Mesenchymal stem cell (in vitro differentiated cells and primary cell): Measurements from ENCODE around the gene NBPF4.

Experiments
- DNase-seq: peaks from one replicate; pipeline ENCODE4 v3.0.0-alpha.2; 2013
- H2AFZ ChIP-seq: one replicate; pipeline ENCODE4 v1.6.1; 2013; ENCODE audit warnings: low read depth, mild to moderate bottlenecking, control low read depth, inconsistent platforms, low read length, moderate library complexity
- H2AK5ac ChIP-seq: 2 replicates; pipeline ENCODE4 v1.6.1; 2013; ENCODE audit warnings: low read length, moderate library complexity, mild to moderate bottlenecking, inconsistent platforms; ENCODE audit not compliant: severe bottlenecking
- H2BK120ac ChIP-seq: one replicate; pipeline ENCODE4 v1.6.1; 2013; ENCODE audit warnings: low read depth, mild to moderate bottlenecking, inconsistent platforms, low read length, moderate library complexity
- H2BK12ac ChIP-seq, 2 experiments: one replicate each; pipeline ENCODE4 v1.6.1; 2013; ENCODE audit warnings: inconsistent platforms in 2 of 2, low read length in 2 of 2, mild to moderate bottlenecking in 2 of 2, moderate library complexity in 2 of 2, control low read depth in 1 of 2
- H2BK15ac ChIP-seq: one replicate; pipeline ENCODE4 v1.6.1; 2013; ENCODE audit warnings: mild to moderate bottlenecking, low read depth, inconsistent platforms; ENCODE audit not compliant: poor library complexity, severe bottlenecking
- H2BK5ac ChIP-seq: 2 replicates; pipeline ENCODE4 v1.6.1; 2013; ENCODE audit warnings: low read depth, mild to moderate bottlenecking, low read length, control low read depth, inconsistent platforms; ENCODE audit not compliant: poor library complexity, severe bottlenecking
- H3K14ac ChIP-seq, 2 experiments: one replicate each; pipeline ENCODE4 v1.6.1; 2013; ENCODE audit warnings: inconsistent platforms in 2 of 2, low read length in 2 of 2, control low read depth in 1 of 2, mild to moderate bottlenecking in 1 of 2, moderate library complexity in 1 of 2
- H3K18ac ChIP-seq, 2 experiments: one replicate each; pipeline ENCODE4 v1.6.1; 2013; ENCODE audit warnings: inconsistent platforms in 2 of 2, low read length in 2 of 2, control low read depth in 1 of 2, low read depth in 1 of 2, mild to moderate bottlenecking in 1 of 2
- H3K23ac ChIP-seq, 2 experiments: one replicate each; pipeline ENCODE4 v1.6.1; 2013; ENCODE audit warnings: inconsistent platforms in 2 of 2, low read length in 2 of 2, mild to moderate bottlenecking in 2 of 2, moderate library complexity in 2 of 2, control low read depth in 1 of 2
- H3K27ac ChIP-seq: 2 replicates; pipeline ENCODE4 v1.5.1; 2013; ENCODE audit warnings: mild to moderate bottlenecking, moderate library complexity, low read length, control low read depth, inconsistent platforms; ENCODE audit not compliant: poor library complexity, severe bottlenecking
- H3K27me3 ChIP-seq, 2 experiments: 2 replicates each; pipeline versions ENCODE4 v1.6.1 to v1.7.0; 2013; ENCODE audit warnings: low read length in 2 of 2, mild to moderate bottlenecking in 2 of 2, moderate library complexity in 2 of 2, control low read depth in 1 of 2, inconsistent platforms in 1 of 2; ENCODE audit not compliant: control insufficient read depth in 1 of 2, insufficient read depth in 1 of 2
- H3K36me3 ChIP-seq, 2 experiments: 2 replicates each; pipeline versions ENCODE4 v1.6.1 to v1.7.0; 2013; ENCODE audit warnings: low read length in 2 of 2, control low read depth in 1 of 2, inconsistent platforms in 1 of 2, low read depth in 1 of 2, mild to moderate bottlenecking in 1 of 2; ENCODE audit not compliant: insufficient read depth in 2 of 2, control insufficient read depth in 1 of 2
- H3K4ac ChIP-seq, 2 experiments: one replicate each; pipeline ENCODE4 v1.6.1; 2013; ENCODE audit warnings: inconsistent platforms in 2 of 2, low read length in 2 of 2, mild to moderate bottlenecking in 2 of 2, moderate library complexity in 2 of 2, control low read depth in 1 of 2, low read depth in 1 of 2
- H3K4me1 ChIP-seq: 2 replicates; pipeline ENCODE4 v1.6.1; 2013; ENCODE audit warnings: low read depth, low read length, control low read depth; ENCODE audit not compliant: control insufficient read depth, insufficient read depth
- H3K4me2 ChIP-seq: 2 replicates; pipeline ENCODE4 v1.6.1; 2013; ENCODE audit warnings: low read length, mild to moderate bottlenecking, inconsistent platforms; ENCODE audit not compliant: poor library complexity, severe bottlenecking
- H3K4me3 ChIP-seq, 2 experiments: 2 replicates each; pipeline versions ENCODE4 v1.5.1 to v1.7.0; 2013; ENCODE audit warnings: low read length in 2 of 2, mild to moderate bottlenecking in 2 of 2, control low read depth in 1 of 2, low read depth in 1 of 2; ENCODE audit not compliant: insufficient read depth in 1 of 2
- H3K79me1 ChIP-seq: replicated peaks from 2 replicates; pipeline ENCODE4 v1.6.1; 2013; ENCODE audit warnings: mild to moderate bottlenecking, control low read depth, low read length, inconsistent platforms; ENCODE audit not compliant: poor library complexity, severe bottlenecking
- H3K9ac ChIP-seq: 2 replicates; pipeline ENCODE4 v1.7.0; 2013; ENCODE audit warnings: mild to moderate bottlenecking, low read length, moderate library complexity
- H3K9me3 ChIP-seq: 2 replicates; pipeline ENCODE4 v1.7.0; 2013; ENCODE audit warnings: mild to moderate bottlenecking, low read length; ENCODE audit not compliant: control insufficient read depth
- H4K8ac ChIP-seq: one replicate; pipeline ENCODE4 v1.6.1; 2013; ENCODE audit warnings: inconsistent platforms, mild to moderate bottlenecking, low read length, moderate library complexity
- H4K91ac ChIP-seq: one replicate; pipeline ENCODE4 v1.6.1; 2013; ENCODE audit warnings: mild to moderate bottlenecking, low read length, inconsistent platforms
- WGBS: methylation state at CpG from one replicate; pipeline ENCODE4 v1.1.7; 2013; ENCODE audit warnings: mixed read lengths; 5-methylcytosine and 5-hydroxymethylcytosine counted together

NBPF4 gene

DNA sequence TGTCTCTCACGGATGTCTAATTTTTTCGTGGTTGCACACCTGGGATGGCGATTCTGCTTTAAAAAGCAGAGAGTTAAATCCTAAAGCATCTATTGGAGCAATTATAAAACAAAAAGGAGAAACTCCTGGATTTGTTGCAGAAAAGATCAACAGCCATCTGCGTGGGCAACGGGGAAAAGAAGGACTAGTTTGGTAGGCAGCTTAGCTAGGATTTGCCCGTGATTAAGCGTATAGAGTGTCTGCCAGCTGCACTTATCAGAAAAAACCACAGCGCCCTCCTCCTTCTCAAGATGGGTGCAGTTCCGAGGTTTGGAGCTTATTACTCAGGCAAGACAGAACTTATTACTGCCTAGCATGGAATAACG, 43.2 kb downstream of the NBPF4 start:
- H3K27ac ChIP-seq, result peak overlapping the region; percentile 94
- H3K27me3 ChIP-seq, result no peaks in the 10 kb centered on the region
- peak overlapping the region; percentile 95 for H3K18ac ChIP-seq
- no peak overlapping the region for H3K23ac ChIP-seq
- H3K9me3 ChIP-seq, result peaks cover under 1% of the 10 kb centered on the region
- H3K4me2 ChIP-seq, result peak overlapping the region; percentile 86
- peak overlapping the region; percentile 90 for H4K8ac ChIP-seq
- peaks cover 5 to 23% of the 10 kb centered on the region in 2 experiments for H3K36me3 ChIP-seq
- peak; percentile 65 for DNase-seq
- H4K91ac ChIP-seq, result no peak overlapping the region
- no peak overlapping the region for H2BK15ac ChIP-seq
- 7% methylated on average over 10 of the region's 10 CpGs for WGBS
- H2AK5ac ChIP-seq, result no peak overlapping the region
- H2BK12ac ChIP-seq, result no peak overlapping the region
- H3K9ac ChIP-seq, result peak overlapping the region; percentile 96
- peak overlapping the region; percentile 8 to 58 for H3K4ac ChIP-seq
- H3K14ac ChIP-seq, result no peak overlapping the region
- peak overlapping the region; percentile 56 for H2BK120ac ChIP-seq
- peaks cover 2% of the 10 kb centered on the region for H3K79me1 ChIP-seq
- peak overlapping the region; percentile 84 to 87 for H3K4me3 ChIP-seq
- H2BK5ac ChIP-seq, result no peak overlapping the region
- H3K4me1 ChIP-seq, result peaks cover 6% of the 10 kb centered on the region
- H2AFZ ChIP-seq, result no peak overlapping the region

DNA sequence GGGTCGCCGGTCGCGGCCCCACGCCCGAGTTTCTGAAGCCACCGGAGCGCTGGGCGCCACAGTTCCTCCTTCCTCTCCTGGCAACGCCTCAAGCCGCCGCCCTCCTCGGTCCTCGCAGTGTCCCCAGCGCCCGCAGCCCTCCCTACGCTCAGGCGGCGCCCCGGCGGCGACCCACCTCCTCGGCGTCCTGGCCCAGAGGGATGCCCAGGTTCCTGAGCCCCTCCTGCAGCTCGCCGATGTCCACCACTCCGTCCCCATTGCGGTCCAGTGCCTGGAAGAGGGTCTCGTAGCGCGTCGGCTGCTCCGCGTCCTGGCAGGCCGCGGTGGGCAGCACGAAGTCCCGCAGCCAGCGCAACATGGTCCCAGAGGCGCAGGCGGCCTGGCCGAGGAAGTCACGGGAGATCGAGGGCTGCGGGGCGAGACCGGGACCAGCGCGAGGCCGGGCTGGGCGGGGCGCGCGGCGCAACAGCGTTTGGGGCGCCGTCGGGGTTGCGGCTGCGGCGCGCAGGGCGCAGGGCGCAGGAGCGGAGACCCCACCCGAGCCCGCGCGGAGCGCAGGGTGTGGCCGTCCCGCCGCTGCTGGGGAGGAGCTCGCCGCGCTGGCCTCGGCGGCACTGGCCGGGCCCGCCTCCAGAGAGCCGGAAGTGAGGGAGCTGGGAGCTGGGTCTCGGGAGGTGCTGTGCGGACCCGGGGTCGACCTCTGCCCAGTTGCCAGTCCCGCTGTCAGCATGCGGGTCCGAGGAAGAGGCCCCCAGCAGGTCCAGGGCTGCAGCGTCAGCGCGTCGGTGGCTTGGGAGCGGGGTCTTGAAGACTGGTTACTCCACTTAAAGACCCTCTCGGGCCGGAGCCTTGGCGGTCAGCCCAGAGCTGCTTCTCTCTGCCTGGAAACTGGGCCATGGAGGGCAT, 43.8 kb downstream of the NBPF4 start, which contains the start of gene SLC25A24:
Gene SLC25A24, minus strand, starts transcription at position 563 of the 906 bp plus-strand sequence. Its CDS starts 205 bp downstream, at position 358.
- peak within 1 kb of the TSS; percentile 84 to 87 for H3K4me3 ChIP-seq
- H3K36me3 ChIP-seq, result peaks cover 6 to 29% of the 10 kb centered on the region in 2 experiments
- H3K79me1 ChIP-seq, result peaks cover 2% of the 10 kb centered on the region
- H2AK5ac ChIP-seq, result peak within 1 kb of the TSS; percentile 6
- H2AFZ ChIP-seq, result peak within 1 kb of the TSS; percentile 88
- peak within 1 kb of the TSS; percentile 86 for H2BK15ac ChIP-seq
- H3K27me3 ChIP-seq, result no peaks in the 10 kb centered on the region
- peak within 1 kb of the TSS; percentile 94 for H3K27ac ChIP-seq
- DNase-seq, result peak; percentile 79
- H2BK12ac ChIP-seq, result peak within 1 kb of the TSS in 1 of 2 experiments; percentile 15
- H2BK5ac ChIP-seq, result peak within 1 kb of the TSS; percentile 2
- peak within 1 kb of the TSS; percentile 90 for H4K8ac ChIP-seq
- under 1% methylated on average over 73 of the region's 97 CpGs for WGBS
- H3K4me2 ChIP-seq, result peak within 1 kb of the TSS; percentile 86
- H3K4ac ChIP-seq, result peak within 1 kb of the TSS; percentile 58 to 83
- H3K14ac ChIP-seq, result peak within 1 kb of the TSS in 1 of 2 experiments; percentile 99
- peaks cover 6% of the 10 kb centered on the region for H3K4me1 ChIP-seq
- H4K91ac ChIP-seq, result peak within 1 kb of the TSS; percentile 90
- H3K23ac ChIP-seq, result peak within 1 kb of the TSS in 1 of 2 experiments; percentile 94
- peaks cover 4% of the 10 kb centered on the region for H3K9me3 ChIP-seq
- H3K9ac ChIP-seq, result peak within 1 kb of the TSS; percentile 96
- peak within 1 kb of the TSS; percentile 90 for H2BK120ac ChIP-seq
- peak within 1 kb of the TSS; percentile 95 to 99 for H3K18ac ChIP-seq

DNA sequence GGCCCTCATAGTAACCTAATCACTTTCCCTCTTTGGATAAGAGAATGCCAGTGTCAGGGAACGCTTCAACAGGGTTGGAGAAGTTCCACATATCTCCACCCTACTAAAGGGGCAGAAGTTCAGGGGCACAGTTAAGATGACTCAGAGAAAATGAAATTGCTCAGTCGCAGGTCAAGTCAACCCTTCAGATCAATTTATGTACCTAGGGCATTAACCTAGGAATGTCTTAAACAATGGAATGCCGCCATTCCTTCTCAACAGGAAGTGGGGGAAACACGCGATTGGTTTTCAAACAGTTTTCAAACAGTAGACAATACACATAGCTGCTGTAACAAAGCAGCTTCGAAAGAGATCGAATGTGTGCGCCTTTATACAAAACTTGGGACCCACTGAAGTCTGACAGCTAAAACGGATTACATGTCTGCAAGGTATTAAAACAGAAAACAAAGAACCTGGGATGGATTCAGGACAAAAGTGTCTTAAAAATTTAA, 44.6 kb downstream of the NBPF4 start:
- no peaks in the 10 kb centered on the region for H3K27me3 ChIP-seq
- no peak overlapping the region for H3K23ac ChIP-seq
- peaks cover 4% of the 10 kb centered on the region for H3K9me3 ChIP-seq
- H2BK15ac ChIP-seq, result no peak overlapping the region
- H3K18ac ChIP-seq, result peak overlapping the region; percentile 40 to 93
- H2BK120ac ChIP-seq, result peak overlapping the region; percentile 90
- H2AFZ ChIP-seq, result peak overlapping the region; percentile 14
- H3K27ac ChIP-seq, result peak overlapping the region; percentile 78
- H2AK5ac ChIP-seq, result no peak overlapping the region
- H3K4me2 ChIP-seq, result peak overlapping the region; percentile 69
- H3K4me3 ChIP-seq, result peak overlapping the region; percentile 84 to 87
- peak overlapping the region in 1 of 2 experiments; percentile 48 for H3K14ac ChIP-seq
- H3K36me3 ChIP-seq, result peaks cover 6 to 37% of the 10 kb centered on the region in 2 experiments
- H2BK5ac ChIP-seq, result peak overlapping the region; percentile 2
- H3K79me1 ChIP-seq, result peaks cover 2% of the 10 kb centered on the region
- no peak overlapping the region for H2BK12ac ChIP-seq
- peak overlapping the region; percentile 96 for H3K9ac ChIP-seq
- WGBS, result under 1% methylated on average over 9 of the region's 9 CpGs
- H3K4me1 ChIP-seq, result peaks cover 6% of the 10 kb centered on the region
- peak overlapping the region in 1 of 2 experiments; percentile 83 for H3K4ac ChIP-seq
- peak; percentile 52 for DNase-seq
- no peak overlapping the region for H4K8ac ChIP-seq
- no peak overlapping the region for H4K91ac ChIP-seq

DNA sequence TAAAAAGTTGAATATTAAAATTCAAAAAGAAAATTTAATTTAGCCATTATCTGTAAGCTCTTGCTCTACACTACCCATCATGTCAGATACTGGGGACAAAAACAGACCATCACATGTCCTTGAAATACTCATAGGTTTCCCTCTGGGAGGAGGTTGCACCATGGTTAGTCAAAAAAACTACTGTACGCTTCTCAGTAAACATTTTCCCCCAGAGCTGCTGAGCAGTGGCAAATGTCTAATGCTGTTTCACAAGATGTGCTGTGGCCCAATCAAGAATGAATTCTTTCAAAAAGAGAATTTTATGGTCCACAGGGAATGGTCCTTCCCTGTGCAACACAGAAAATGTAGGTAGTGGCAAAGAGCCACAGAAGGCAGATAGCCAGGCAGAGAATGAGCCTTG, 49.8 kb downstream of the NBPF4 start:
- Histone ChIP-seq H4K91ac (no peak overlapping the region), H4K8ac (no peak overlapping the region), H2AK5ac (no peak overlapping the region), H3K27ac (no peak overlapping the region), H2AFZ (no peak overlapping the region), H3K4me2 (no peak overlapping the region), H3K4me3 (no peak overlapping the region), H3K18ac (no peak overlapping the region), H3K79me1 (peaks cover 7% of the 10 kb centered on the region), H2BK120ac (no peak overlapping the region), H2BK5ac (no peak overlapping the region), H2BK15ac (no peak overlapping the region), H3K36me3 (peaks cover 17 to 59% of the 10 kb centered on the region in 2 experiments), H2BK12ac (no peak overlapping the region), H3K9me3 (peaks cover 4% of the 10 kb centered on the region), H3K23ac (peak overlapping the region in 1 of 2 experiments; percentile 37), H3K9ac (no peak overlapping the region), H3K4me1 (peaks cover 6% of the 10 kb centered on the region), H3K27me3 (no peaks in the 10 kb centered on the region), H3K14ac (no peak overlapping the region), H3K4ac (no peak overlapping the region)
- 94% methylated on average over 1 of the region's 1 CpG for WGBS
- DNase-seq, result peak; percentile 9
